ENCODE results near the gene GK. TPM values are rescaled to one million over a fixed set of nuclear protein-coding genes. Genes with fewer than 3 reads are reported as not detected.
A peak's percentile ranks its signal among the peaks of the same experiment; 100 is the strongest.
"Not testable (repeated sequence)": the region's sequence is repeated elsewhere in the genome, so short reads cannot be mapped to it uniquely, and the experiment has no call there.

GK gene
- total and polyA plus RNA-seq, 2 experiments from 2014 or later = 10.4 to 15.2 TPM

GRCh38 chrX:30635630-30636029 lies 17.6 kb upstream of the GK start:
- H3K4me1 ChIP-seq (ENCODE audit: insufficient read depth) = no peaks in the 10 kb centered on the region
- in situ Hi-C loops (cut with MboI) = no loop called here
- no peaks in the 10 kb centered on the region for H4K20me1 ChIP-seq (ENCODE audit: insufficient read depth)
- H3K9me2 ChIP-seq (ENCODE audit: insufficient read depth) = no peaks in the 10 kb centered on the region
- no peak overlapping the region for H2AFZ ChIP-seq
- no peak overlapping the region for H3K4me2 ChIP-seq (ENCODE audit: unreplicated experiment)
- TF ChIP-seq EZH2phosphoT487 (IDR thresholded peaks at IDR 0.05; ENCODE audit: insufficient read depth, low read depth) (no peak), EZH2 (IDR thresholded peaks at IDR 0.05; ENCODE audit: insufficient read depth, poor library complexity, severe bottlenecking) (no peak)
- H3K27ac ChIP-seq = no peak overlapping the region
- no peaks in the 10 kb centered on the region for H3K9me3 ChIP-seq (ENCODE audit: low read depth)
- no peak overlapping the region for H3K9ac ChIP-seq
- H3K27me3 ChIP-seq (replicated peaks; ENCODE audit: insufficient read depth) = no peaks in the 10 kb centered on the region
- WGBS, 2 experiments (ENCODE audit: low coverage in 1 of 2, low lambda C conversion rate in 2 of 2, missing lambda C conversion rate in 2 of 2) = 82% methylated on average over 4 of the region's 4 CpGs
- DNase-seq = peak; percentile 31
- no peaks in the 10 kb centered on the region for H3F3A ChIP-seq (ENCODE audit: insufficient read depth)
- H3K36me3 ChIP-seq (ENCODE audit: low read depth) = no peaks in the 10 kb centered on the region
- H3K4me3 ChIP-seq = no peak overlapping the region
- H3K79me2 ChIP-seq (ENCODE audit: insufficient read depth) = no peaks in the 10 kb centered on the region

- no peak overlapping the region for H3K4me3 ChIP-seq
- H3K9me2 ChIP-seq (ENCODE audit: insufficient read depth) = no peaks in the 10 kb centered on the region
- H3K79me2 ChIP-seq (ENCODE audit: insufficient read depth) = no peaks in the 10 kb centered on the region
- no peak overlapping the region for H2AFZ ChIP-seq
- no peaks in the 10 kb centered on the region for H3K9me3 ChIP-seq (ENCODE audit: low read depth)
- H3K27ac ChIP-seq = no peak overlapping the region
- TF ChIP-seq EZH2 (IDR thresholded peaks at IDR 0.05; ENCODE audit: insufficient read depth, poor library complexity, severe bottlenecking) (no peak), EZH2phosphoT487 (IDR thresholded peaks at IDR 0.05; ENCODE audit: insufficient read depth, low read depth) (no peak)
- no peaks in the 10 kb centered on the region for H3K36me3 ChIP-seq (ENCODE audit: low read depth)
- no peak for DNase-seq
- H3K4me2 ChIP-seq (ENCODE audit: unreplicated experiment) = no peak overlapping the region
- H3K4me1 ChIP-seq (ENCODE audit: insufficient read depth) = peaks cover 3% of the 10 kb centered on the region; the same call in 1 of the 2 replicates
- in situ Hi-C loops (cut with MboI) = no loop called here
- WGBS, 2 experiments (ENCODE audit: low coverage in 1 of 2, low lambda C conversion rate in 2 of 2, missing lambda C conversion rate in 2 of 2) = 91 to 92% methylated on average over 8 of the region's 8 CpGs
- no peaks in the 10 kb centered on the region for H3K27me3 ChIP-seq (replicated peaks; ENCODE audit: insufficient read depth)
- no peaks in the 10 kb centered on the region for H4K20me1 ChIP-seq (ENCODE audit: insufficient read depth)
- H3F3A ChIP-seq (ENCODE audit: insufficient read depth) = peaks cover 1% of the 10 kb centered on the region; the same call in 1 of the 2 replicates
- H3K9ac ChIP-seq = no peak overlapping the region
Measured at GRCh38 chrX:30637874-30638815, 15.1 kb upstream of the GK start.

- H3K9ac ChIP-seq; H2AFZ ChIP-seq; H3K9me2 ChIP-seq (ENCODE audit: insufficient read depth); H3K4me2 ChIP-seq (ENCODE audit: unreplicated experiment); H3K79me2 ChIP-seq (ENCODE audit: insufficient read depth); H3F3A ChIP-seq (ENCODE audit: insufficient read depth); in situ Hi-C loops (cut with MboI); H3K9me3 ChIP-seq (ENCODE audit: low read depth); DNase-seq; H3K27me3 ChIP-seq (replicated peaks; ENCODE audit: insufficient read depth); H3K36me3 ChIP-seq (ENCODE audit: low read depth); H3K27ac ChIP-seq; H4K20me1 ChIP-seq (ENCODE audit: insufficient read depth); H3K4me3 ChIP-seq: not testable (repeated sequence)
- peaks cover 11% of the 10 kb centered on the region for H3K4me1 ChIP-seq (ENCODE audit: insufficient read depth)
- 84 to 93% methylated on average over 4 to 5 of the region's 5 CpGs for WGBS, 2 experiments (ENCODE audit: low coverage in 1 of 2, low lambda C conversion rate in 2 of 2, missing lambda C conversion rate in 2 of 2)
Measured at GRCh38 chrX:30639702-30640101, 13.5 kb upstream of the GK start.

- no peak overlapping the region for H3K4me2 ChIP-seq (ENCODE audit: unreplicated experiment)
- H3K27me3 ChIP-seq (replicated peaks; ENCODE audit: insufficient read depth) = no peaks in the 10 kb centered on the region
- H3K27ac ChIP-seq = peak overlapping the region; percentile 87
- no peak overlapping the region for H2AFZ ChIP-seq
- no peaks in the 10 kb centered on the region for H3K9me2 ChIP-seq (ENCODE audit: insufficient read depth)
- H3K36me3 ChIP-seq (ENCODE audit: low read depth) = no peaks in the 10 kb centered on the region
- no peak for DNase-seq
- H4K20me1 ChIP-seq (ENCODE audit: insufficient read depth) = no peaks in the 10 kb centered on the region
- no peak overlapping the region for H3K4me3 ChIP-seq
- H3K9me3 ChIP-seq (ENCODE audit: low read depth) = no peaks in the 10 kb centered on the region
- no peaks in the 10 kb centered on the region for H3K79me2 ChIP-seq (ENCODE audit: insufficient read depth)
- peaks cover 4% of the 10 kb centered on the region; the same call in 1 of the 2 replicates for H3F3A ChIP-seq (ENCODE audit: insufficient read depth)
- no peak for TF ChIP-seq EZH2 (IDR thresholded peaks at IDR 0.05; ENCODE audit: insufficient read depth, poor library complexity, severe bottlenecking)
- no peak for TF ChIP-seq EZH2phosphoT487 (IDR thresholded peaks at IDR 0.05; ENCODE audit: insufficient read depth, low read depth)
- in situ Hi-C loops (cut with MboI) = no loop called here
- peaks cover 11% of the 10 kb centered on the region for H3K4me1 ChIP-seq (ENCODE audit: insufficient read depth)
- H3K9ac ChIP-seq = no peak overlapping the region
- WGBS, 2 experiments (ENCODE audit: low coverage in 1 of 2, low lambda C conversion rate in 2 of 2, missing lambda C conversion rate in 2 of 2) = 100% methylated on average over 3 of the region's 3 CpGs
Measured at GRCh38 chrX:30642642-30643041, 10.6 kb upstream of the GK start.

Measured in GM23248 (cell line).